Heart left ventricle (tissue), 13 donors: ENCODE results near the gene TMEM131L.

Experiments used
- POLR2A ChIP-seq, 2 donors: fragments of 450-650 bp; IDR thresholded peaks; one replicate each; pipeline ENCODE4 v1.6.1; 2017; ENCODE audit warnings: antibody characterized with exemption in 2 of 2, mild to moderate bottlenecking in 2 of 2, moderate library complexity in 2 of 2
- TF ChIP-seq, protein P1 (sequence below), 12 donors: fragments of 200-600 bp; sonication (generic) in 4 of 12; IDR thresholded peaks; one replicate each; pipeline versions ENCODE4 v1.5.0 to v1.8.0; 2018 to 2022; ENCODE audit warnings: antibody characterized with exemption in 12 of 12, mild to moderate bottlenecking in 5 of 12
- donor health status: ischemic (EF 13 %, LVEDD 7.1; RV severe dilation, severe dysfunction).
- donor health status: DM: no; HTN: yes; CAD: no.
- donor health status: DM: no; HTN: no; CAD: no.
- donor health status: ischemic (EF 25% LVEDD 6.9; RV normal size, moderate dysfunction).
- donor health status: ischemic (EF 25% LVEDD 5.7; RV mildly dilated, moderate dysfunction).
- donor health status: ischemic (EF 35%, LVEDD 5.7; RV mildly dilated, moderate dysfunction).
- donor health status: nonischemic (EF 11% LVEDD 7.7; RV severe dilation, severe dysfunction).
- donor health status: DM: yes; HTN: yes; CAD: no.
- donor health status: PGD.
- donor health status: ischemic (EF 29% LVEDD 5.4; RV normal size, mild dysfunction).
- donor health status: nonischemic (EF 23%, LVEDD 6.1; RV moderate dilation, normal function).

DNA sequence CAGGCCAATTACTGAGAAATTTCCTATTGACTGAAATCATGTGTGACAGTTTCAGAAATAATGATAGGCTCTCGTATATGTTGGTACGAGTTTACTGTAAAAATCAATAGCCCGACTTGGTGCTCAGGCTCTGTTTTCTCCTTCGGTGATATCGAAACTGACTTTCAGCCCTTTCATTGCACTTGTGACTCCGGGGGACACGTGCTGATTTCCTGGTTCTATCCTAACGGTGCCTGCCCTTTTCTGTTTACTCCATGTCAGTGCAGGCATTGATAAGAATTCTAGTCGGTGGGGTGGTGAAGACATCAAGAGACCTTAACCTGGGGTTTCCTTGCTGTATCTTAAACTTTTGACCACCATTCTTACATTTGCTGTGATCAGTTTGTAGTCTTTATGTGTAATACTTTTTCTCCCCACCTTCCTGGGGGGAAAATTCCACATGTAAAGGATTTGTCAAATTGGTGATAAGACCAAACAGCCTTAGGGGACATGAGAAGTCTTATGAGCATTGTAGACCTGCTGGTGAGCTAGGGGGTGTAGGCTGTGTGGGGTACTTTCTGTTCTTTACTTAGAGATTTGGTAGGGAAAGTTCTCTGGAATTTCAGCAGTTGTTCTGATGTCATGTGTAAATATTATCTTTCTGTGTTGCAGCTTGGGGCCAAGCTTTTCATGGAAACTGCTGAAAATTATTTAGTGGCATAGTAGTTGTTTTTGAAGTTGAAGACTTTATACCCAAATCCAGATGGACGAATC, 52.7 kb downstream of the TMEM131L start:
- TF ChIP-seq, protein P1, sequence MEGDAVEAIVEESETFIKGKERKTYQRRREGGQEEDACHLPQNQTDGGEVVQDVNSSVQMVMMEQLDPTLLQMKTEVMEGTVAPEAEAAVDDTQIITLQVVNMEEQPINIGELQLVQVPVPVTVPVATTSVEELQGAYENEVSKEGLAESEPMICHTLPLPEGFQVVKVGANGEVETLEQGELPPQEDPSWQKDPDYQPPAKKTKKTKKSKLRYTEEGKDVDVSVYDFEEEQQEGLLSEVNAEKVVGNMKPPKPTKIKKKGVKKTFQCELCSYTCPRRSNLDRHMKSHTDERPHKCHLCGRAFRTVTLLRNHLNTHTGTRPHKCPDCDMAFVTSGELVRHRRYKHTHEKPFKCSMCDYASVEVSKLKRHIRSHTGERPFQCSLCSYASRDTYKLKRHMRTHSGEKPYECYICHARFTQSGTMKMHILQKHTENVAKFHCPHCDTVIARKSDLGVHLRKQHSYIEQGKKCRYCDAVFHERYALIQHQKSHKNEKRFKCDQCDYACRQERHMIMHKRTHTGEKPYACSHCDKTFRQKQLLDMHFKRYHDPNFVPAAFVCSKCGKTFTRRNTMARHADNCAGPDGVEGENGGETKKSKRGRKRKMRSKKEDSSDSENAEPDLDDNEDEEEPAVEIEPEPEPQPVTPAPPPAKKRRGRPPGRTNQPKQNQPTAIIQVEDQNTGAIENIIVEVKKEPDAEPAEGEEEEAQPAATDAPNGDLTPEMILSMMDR (IDR thresholded peaks at IDR 0.05): no peak
- no peak for TF ChIP-seq POLR2A (IDR thresholded peaks at IDR 0.05)
